GM23338 (cell line): ENCODE data around the gene CA7.

ENCODE experiments used
- CTCF ChIP-seq, 2 experiments: fragments of 200-600 bp in 1 of 2; sonication (generic) in 1 of 2; conservative IDR thresholded peaks; 2 replicates each; pipeline versions ENCODE4 v1.5.1 to v1.6.1; 2016 to 2017; ENCODE audit warnings: antibody characterized with exemption in 2 of 2, low read depth in 2 of 2, mild to moderate bottlenecking in 2 of 2, moderate library complexity in 1 of 2
- EZH2 ChIP-seq: fragments of 200-600 bp; sonication (generic); IDR thresholded peaks from one replicate; pipeline ENCODE4 v1.8.0; 2017; ENCODE audit warnings: antibody characterized with exemption, mild to moderate bottlenecking, low read depth; ENCODE audit not compliant: unreplicated experiment
- EZH2phosphoT487 ChIP-seq: fragments of 200-600 bp; sonication (generic); IDR thresholded peaks from one replicate; pipeline ENCODE4 v1.8.1; 2018; ENCODE audit warnings: antibody characterized with exemption; ENCODE audit not compliant: unreplicated experiment
- POLR2AphosphoS5 ChIP-seq: IDR thresholded peaks from 2 replicates; pipeline ENCODE4 v1.6.1; 2016; ENCODE audit warnings: antibody characterized with exemption, low read depth
- REST ChIP-seq: IDR thresholded peaks from one replicate; pipeline ENCODE4 v1.6.1; 2018; ENCODE audit warnings: antibody characterized with exemption; ENCODE audit not compliant: unreplicated experiment
- ZNF331 ChIP-seq: fragments of 250-450 bp; sonication (Bioruptor Pico); IDR thresholded peaks from 2 replicates; pipeline ENCODE4 v1.5.0; 2020; ENCODE audit warnings: low read depth, mild to moderate bottlenecking, moderate library complexity

GRCh38 chr16:66889622-66890021 is 45.4 kb downstream of the CA7 start:
- TF ChIP-seq CTCF (conservative IDR thresholded peaks at IDR 0.05; ENCODE audit: low read depth in 2 of 2) = no peak
- no peak for TF ChIP-seq EZH2phosphoT487
- no peak for TF ChIP-seq REST
- no peak for TF ChIP-seq EZH2
- no peak for TF ChIP-seq POLR2AphosphoS5
- TF ChIP-seq ZNF331 = no peak
